GM21367 (cell line): ENCODE measurements around the gene MRPS7.

ENCODE experiments used
- ATAC-seq: cut with Tn5 transposase; IDR thresholded peaks from one replicate; pipeline ENCODE4 v1.9.1; 2021; ENCODE audit not compliant: unreplicated experiment

Gene MRPS7

GRCh38 chr17:75261336-75262111, at the start of gene MRPS7, which contains the start of gene GGA3:
MRPS7 (plus strand) TSS chr17:75261879; CDS start chr17:75261901, 22 bp downstream.
GGA3 (minus strand) TSS chr17:75261606; CDS start chr17:75261587, 19 bp downstream.
- peak; percentile 81 for ATAC-seq

GRCh38 chr17:75218131-75218530, 43.5 kb upstream of the MRPS7 start:
- ATAC-seq: no peak

GRCh38 chr17:75219815-75220214, 41.9 kb upstream of the MRPS7 start:
- no peak for ATAC-seq

GRCh38 chr17:75225016-75225415, 36.7 kb upstream of the MRPS7 start:
- ATAC-seq: no peak

- no peak for ATAC-seq
Observed at GRCh38 chr17:75227729-75228128, 34.0 kb upstream of the MRPS7 start.

GRCh38 chr17:75228305-75228704, 33.4 kb upstream of the MRPS7 start:
- no peak for ATAC-seq

GRCh38 chr17:75228847-75229246, 32.8 kb upstream of the MRPS7 start:
- ATAC-seq: no peak

- ATAC-seq: no peak
Observed at GRCh38 chr17:75231071-75231470, 30.6 kb upstream of the MRPS7 start.

- ATAC-seq: no peak
Observed at GRCh38 chr17:75231741-75232464, 29.8 kb upstream of the MRPS7 start.

- ATAC-seq: no peak
Observed at GRCh38 chr17:75232786-75233185, 28.9 kb upstream of the MRPS7 start.

- no peak for ATAC-seq
Observed at GRCh38 chr17:75237100-75238014, 24.3 kb upstream of the MRPS7 start.

GRCh38 chr17:75238020-75238580, 23.6 kb upstream of the MRPS7 start:
- no peak for ATAC-seq

GRCh38 chr17:75238684-75239191, 22.9 kb upstream of the MRPS7 start:
- ATAC-seq: no peak

GRCh38 chr17:75239214-75239613, 22.5 kb upstream of the MRPS7 start:
- no peak for ATAC-seq

GRCh38 chr17:75239778-75240393, 21.8 kb upstream of the MRPS7 start:
- no peak for ATAC-seq

GRCh38 chr17:75240394-75241142, 21.1 kb upstream of the MRPS7 start:
- no peak for ATAC-seq

GRCh38 chr17:75241143-75241430, 20.6 kb upstream of the MRPS7 start:
- no peak for ATAC-seq

GRCh38 chr17:75241502-75241901, 20.2 kb upstream of the MRPS7 start:
- no peak for ATAC-seq

- no peak for ATAC-seq
Observed at GRCh38 chr17:75241996-75242460, 19.7 kb upstream of the MRPS7 start.
